HepG2 (cell line): ENCODE measurements around the gene TEKTIP1. TPM values are rescaled to one million over a fixed set of nuclear protein-coding genes. Genes with fewer than 3 reads are reported as not detected.

ENCODE experiments used
- ATAC-seq: fragments of 200-7000 bp; cut with Tn5 transposase; 3 replicates; pipeline ENCODE4 v1.9.1; 2020; ENCODE audit warnings: mild to moderate bottlenecking, moderate library complexity
- BruUV-seq: library from RNA; stranded (reverse); fragments of 400-500 nt; replicated peaks from 2 replicates; lab custom pipeline; 2021; lab: Mats Ljungman, UMichigan
- CTCF ChIA-PET: fragments of 300-600 bp; formaldehyde crosslinking; extraction: SDS; loops from one replicate; lab custom pipeline; 2021; ENCODE audit warnings: low total read pairs, inconsistent platforms, low intra/inter-chr PET ratio; lab: Yijun Ruan, JAX
- POLR2A ChIA-PET: fragments of 350-600 bp; sonication (Branson Sonifier 250); formaldehyde crosslinking; loops from one replicate; lab custom pipeline; 2020; ENCODE audit warnings: antibody characterized with exemption, inconsistent platforms; lab: Yijun Ruan, JAX
- DNase-seq: peaks from one replicate; pipeline ENCODE4 v3.0.0-alpha.2; 2015; ENCODE audit warnings: low spot score
- FAIRE-seq: peaks from 3 replicates; lab custom pipeline; 2011; peaks lifted over from hg19 to GRCh38; lab: Jason Lieb, UNC
- H2AFZ ChIP-seq: one replicate; pipeline ENCODE4 v1.6.1; 2011; ENCODE audit warnings: low read length, inconsistent platforms
- H3K27ac ChIP-seq: fragments of 300-600 bp; 3 replicates; pipeline ENCODE4 v1.8.0; 2011; ENCODE audit warnings: mixed run types, mild to moderate bottlenecking, mixed read lengths, low read length, inconsistent platforms; ENCODE audit not compliant: insufficient read depth; ENCODE audit errors: extremely low read length
- H3K27me3 ChIP-seq, 2 experiments: fragments of 200-600 bp in 1 of 2; 2 replicates in 1 of 2; 3 replicates in 1 of 2; pipeline versions ENCODE4 v1.6.0 to v1.8.0; 2011; ENCODE audit warnings: low read length in 2 of 2, mild to moderate bottlenecking in 2 of 2, moderate library complexity in 2 of 2, inconsistent platforms in 1 of 2; ENCODE audit not compliant: insufficient read depth in 2 of 2, control insufficient read depth in 1 of 2
- H3K36me3 ChIP-seq, 2 experiments: fragments of 200-600 bp in 1 of 2; replicated peaks in 1 of 2; 2 replicates in 1 of 2; 3 replicates in 1 of 2; pipeline versions ENCODE4 v1.5.1 to v1.8.0; 2011; ENCODE audit warnings: low read length in 2 of 2, inconsistent platforms in 1 of 2; ENCODE audit not compliant: insufficient read depth in 2 of 2, control insufficient read depth in 1 of 2
- H3K4me1 ChIP-seq: 2 replicates; pipeline ENCODE4 v1.5.1; 2012; ENCODE audit warnings: low read length, inconsistent platforms; ENCODE audit not compliant: insufficient read depth
- H3K4me2 ChIP-seq: 2 replicates; pipeline ENCODE4 v1.6.0; 2011; ENCODE audit warnings: low read depth, low read length, inconsistent platforms
- H3K4me3 ChIP-seq, 3 experiments: fragments of 200-600 bp in 1 of 3; sonication (generic), shearing (Covaris generic) in 1 of 3; replicated peaks in 1 of 3; 2 replicates each; pipeline ENCODE4 v1.5.1; 2011 to 2016; ENCODE audit warnings: low read length in 3 of 3, inconsistent platforms in 2 of 3, low read depth in 2 of 3, mild to moderate bottlenecking in 2 of 3, control low read depth in 1 of 3, mixed read lengths in 1 of 3; ENCODE audit not compliant: insufficient read depth in 1 of 3
- H3K79me2 ChIP-seq: one replicate; pipeline ENCODE4 v1.6.1; 2011; ENCODE audit warnings: low read length, inconsistent platforms; ENCODE audit not compliant: insufficient read depth
- H3K9ac ChIP-seq: 2 replicates; pipeline ENCODE4 v1.6.0; 2011; ENCODE audit warnings: mild to moderate bottlenecking, low read depth, low read length, inconsistent platforms; ENCODE audit not compliant: insufficient read depth
- H3K9me3 ChIP-seq: 2 replicates; pipeline ENCODE4 v1.5.1; 2012; ENCODE audit warnings: mild to moderate bottlenecking, low read length
- H4K20me1 ChIP-seq: 2 replicates; pipeline ENCODE4 v1.6.0; 2011; ENCODE audit warnings: inconsistent platforms, mild to moderate bottlenecking, low read length, moderate library complexity; ENCODE audit not compliant: insufficient read depth
- ELF3 ChIP-seq: IDR thresholded peaks from 2 replicates; pipeline ENCODE4 v1.6.1; 2016; ENCODE audit warnings: missing genetic modification reagents, missing compliant biosample characterization
- FOSL1 ChIP-seq: sonication (generic); formaldehyde crosslinking; IDR thresholded peaks from 2 replicates; pipeline ENCODE4 v1.9.0; 2021; ENCODE audit warnings: missing genetic modification reagents, borderline replicate concordance
- FOXK2 ChIP-seq: fragments of 450-650 bp; IDR thresholded peaks from 2 replicates; pipeline ENCODE4 v1.6.1; 2016
- PTBP1 ChIP-seq: fragments of 200-400 bp; formaldehyde crosslinking; IDR thresholded peaks from 2 replicates; pipeline ENCODE4 v1.6.1; 2018; ENCODE audit warnings: low read length, low read depth; ENCODE audit not compliant: poor library complexity, severe bottlenecking
- RFXAP ChIP-seq: sonication (generic); formaldehyde crosslinking; IDR thresholded peaks from 2 replicates; pipeline ENCODE4 v1.4.0; 2020; ENCODE audit warnings: missing genetic modification reagents, borderline replicate concordance
- XRCC5 ChIP-seq: fragments of 200-400 bp; formaldehyde crosslinking; optimal IDR thresholded peaks from 2 replicates; pipeline ENCODE3; 2017; ENCODE audit warnings: mild to moderate bottlenecking, low read length
- ZFP36 ChIP-seq: fragments of 150-350 bp; IDR thresholded peaks from 2 replicates; pipeline ENCODE4 v1.6.1; 2018; ENCODE audit warnings: borderline replicate concordance, low read length, low read depth; ENCODE audit not compliant: partially characterized antibody
- ZNF143 ChIP-seq: sonication (generic); formaldehyde crosslinking; IDR thresholded peaks from 2 replicates; pipeline ENCODE4 v1.4.0; 2020; ENCODE audit warnings: missing genetic modification reagents
- ZNF224 ChIP-seq: sonication (generic); formaldehyde crosslinking; IDR thresholded peaks from 2 replicates; pipeline ENCODE4 v1.5.0; 2020; ENCODE audit warnings: mild to moderate bottlenecking, missing genetic modification reagents
- ZNF788 ChIP-seq: sonication (generic); formaldehyde crosslinking; IDR thresholded peaks from 2 replicates; pipeline ENCODE4 v1.5.0; 2020; ENCODE audit warnings: mild to moderate bottlenecking, missing genetic modification reagents, borderline replicate concordance
- ZSCAN22 ChIP-seq: sonication (generic); formaldehyde crosslinking; IDR thresholded peaks from 2 replicates; pipeline ENCODE4 v1.4.0; 2020; ENCODE audit warnings: mild to moderate bottlenecking, missing genetic modification reagents
- WGBS: methylation state at CpG from one replicate; pipeline ENCODE4 v1.1.6; 2017; ENCODE audit warnings: low lambda C conversion rate; 5-methylcytosine and 5-hydroxymethylcytosine counted together
- in situ Hi-C: cut with HindIII; loops from 2 replicates; pipeline ENCODE4 v1.10.0; 2017; ENCODE audit warnings: low pct_unique_long_range_greater_than_20kb; ENCODE audit not compliant: extremely low pct_ligation_motif_present
- intact Hi-C: fragments of 100-400 bp; cut with micrococcal nuclease; formaldehyde crosslinking; loops from one replicate; pipeline ENCODE4 v1.10.0; 2022; ENCODE audit not compliant: unreplicated experiment
- polyA plus RNA-seq, 8 experiments: library from polyadenylated mRNA; depleted of rRNA in 3 of 8; stranded (reverse) in 7 of 8; unstranded in 1 of 8; fragments of >200 nt; fragmentation: Illumina TruSeq in 4 of 8; extraction: Trizol in 4 of 8; gene quantifications; 2 replicates each; pipeline versions ENCODE4 v1.2.1 to v1.2.3, GENCODE V29; 2011 to 2016; ENCODE audit warnings: low read depth in 4 of 8, missing spikeins in 1 of 8, mixed read lengths in 1 of 8; ENCODE audit not compliant: insufficient read depth in 1 of 8
- total RNA-seq, 5 experiments: library from RNA; depleted of rRNA; stranded (reverse); fragments of >200 nt; fragmentation: Illumina TruSeq; extraction: Trizol; gene quantifications; 2 replicates each; pipeline ENCODE4 v1.2.3, GENCODE V29; 2016; ENCODE audit warnings: low read depth in 1 of 5
- TF ChIP-seq, protein P1 (sequence below): sonication (generic); formaldehyde crosslinking; IDR thresholded peaks from 2 replicates; pipeline ENCODE4 v1.8.0; 2022; ENCODE audit warnings: missing genetic modification reagents, mild to moderate bottlenecking, inconsistent platforms, borderline replicate concordance
- TF ChIP-seq, protein P2 (sequence below): sonication (generic); formaldehyde crosslinking; IDR thresholded peaks from 2 replicates; pipeline ENCODE4 v1.4.0; 2020; ENCODE audit warnings: mild to moderate bottlenecking, missing genetic modification reagents, borderline replicate concordance
- TF ChIP-seq, protein P3 (sequence below): sonication (generic); formaldehyde crosslinking; IDR thresholded peaks from 2 replicates; pipeline ENCODE4 v1.9.0; 2022; ENCODE audit warnings: missing genetic modification reagents, mild to moderate bottlenecking, borderline replicate concordance

TEKTIP1 gene
- total and polyA plus RNA-seq, 2 of the 13 experiments (the other 11 are each of a cell fraction or from before 2014, with no cell fraction given) = not detected

DNA sequence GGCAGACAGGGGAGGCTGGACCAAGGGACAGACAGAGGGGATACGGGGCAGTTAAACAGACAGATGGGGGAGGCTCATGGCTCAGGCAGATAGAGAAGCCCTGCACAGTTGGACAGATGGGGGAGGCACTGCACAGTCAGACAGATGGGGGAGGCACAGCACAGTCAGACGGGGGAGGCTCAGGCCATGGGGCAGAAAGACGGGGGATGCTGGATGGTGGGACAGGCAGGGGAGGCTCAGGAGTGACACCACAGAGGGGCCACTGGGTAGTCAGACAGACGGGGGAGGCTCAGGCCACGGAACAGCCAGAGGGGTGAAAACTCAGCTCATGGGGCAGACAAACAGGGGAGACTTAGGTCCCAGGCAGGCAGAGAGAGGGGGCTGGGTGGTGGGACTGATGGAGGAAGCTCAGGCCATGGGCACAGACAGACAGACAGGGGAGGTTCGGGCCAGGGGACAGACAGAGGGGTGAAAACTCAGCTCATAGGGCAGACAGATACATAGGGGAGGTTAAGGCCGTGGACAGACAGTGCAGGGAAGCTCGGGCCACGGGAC, 17.5 kb downstream of the TEKTIP1 start:
- 33% methylated on average over 9 of the region's 9 CpGs for WGBS
- no peak for DNase-seq
- in situ Hi-C loops (no loop called here), intact Hi-C loops (no loop called here)
- peak overlapping the region; percentile 87 for H3K9ac ChIP-seq
- TF ChIP-seq, protein P1, sequence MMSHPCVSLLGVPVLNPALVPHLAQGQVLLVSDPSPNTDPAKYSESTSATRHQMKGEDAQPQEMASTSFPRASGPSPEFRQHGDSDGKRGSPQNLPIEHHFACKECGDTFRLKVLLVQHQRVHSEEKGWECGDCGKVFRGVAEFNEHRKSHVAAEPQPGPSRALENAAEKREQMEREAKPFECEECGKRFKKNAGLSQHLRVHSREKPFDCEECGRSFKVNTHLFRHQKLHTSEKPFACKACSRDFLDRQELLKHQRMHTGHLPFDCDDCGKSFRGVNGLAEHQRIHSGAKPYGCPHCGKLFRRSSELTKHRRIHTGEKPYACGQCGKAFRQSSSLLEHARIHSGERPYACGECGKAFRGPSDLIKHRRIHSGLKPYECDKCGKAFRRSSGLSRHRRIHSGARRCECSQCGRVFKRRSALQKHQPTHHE (CRISPR knock-in tag) = 0 out of 2 replicates have a peak, but pooled peaks have one; percentile 54
- TF ChIP-seq FOXK2 (no peak), ELF3 (CRISPR knock-in tag) (no peak), ZNF143 (CRISPR knock-in tag) (0 out of 2 replicates have a peak, but pooled peaks have one; percentile 21), ZFP36 (peak; percentile 90), FOSL1 (CRISPR knock-in tag) (0 out of 2 replicates have a peak, but pooled peaks have one; percentile 22), ZSCAN22 (CRISPR knock-in tag) (peak; percentile 100), ZNF224 (CRISPR knock-in tag) (0 out of 2 replicates have a peak, but pooled peaks have one; percentile 0), XRCC5 (no peak), ZNF788 (0 out of 2 replicates have a peak, but pooled peaks have one; percentile 41), PTBP1 (peak; percentile 21), RFXAP (CRISPR knock-in tag) (0 out of 2 replicates have a peak, but pooled peaks have one; percentile 52)
- TF ChIP-seq, protein P2, sequence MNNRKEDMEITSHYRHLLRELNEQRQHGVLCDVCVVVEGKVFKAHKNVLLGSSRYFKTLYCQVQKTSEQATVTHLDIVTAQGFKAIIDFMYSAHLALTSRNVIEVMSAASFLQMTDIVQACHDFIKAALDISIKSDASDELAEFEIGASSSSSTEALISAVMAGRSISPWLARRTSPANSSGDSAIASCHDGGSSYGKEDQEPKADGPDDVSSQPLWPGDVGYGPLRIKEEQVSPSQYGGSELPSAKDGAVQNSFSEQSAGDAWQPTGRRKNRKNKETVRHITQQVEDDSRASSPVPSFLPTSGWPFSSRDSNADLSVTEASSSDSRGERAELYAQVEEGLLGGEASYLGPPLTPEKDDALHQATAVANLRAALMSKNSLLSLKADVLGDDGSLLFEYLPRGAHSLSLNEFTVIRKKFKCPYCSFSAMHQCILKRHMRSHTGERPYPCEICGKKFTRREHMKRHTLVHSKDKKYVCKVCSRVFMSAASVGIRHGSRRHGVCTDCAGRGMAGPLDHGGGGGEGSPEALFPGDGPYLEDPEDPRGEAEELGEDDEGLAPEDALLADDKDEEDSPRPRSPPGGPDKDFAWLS (CRISPR knock-in tag) = no peak
- TF ChIP-seq, protein P3, sequence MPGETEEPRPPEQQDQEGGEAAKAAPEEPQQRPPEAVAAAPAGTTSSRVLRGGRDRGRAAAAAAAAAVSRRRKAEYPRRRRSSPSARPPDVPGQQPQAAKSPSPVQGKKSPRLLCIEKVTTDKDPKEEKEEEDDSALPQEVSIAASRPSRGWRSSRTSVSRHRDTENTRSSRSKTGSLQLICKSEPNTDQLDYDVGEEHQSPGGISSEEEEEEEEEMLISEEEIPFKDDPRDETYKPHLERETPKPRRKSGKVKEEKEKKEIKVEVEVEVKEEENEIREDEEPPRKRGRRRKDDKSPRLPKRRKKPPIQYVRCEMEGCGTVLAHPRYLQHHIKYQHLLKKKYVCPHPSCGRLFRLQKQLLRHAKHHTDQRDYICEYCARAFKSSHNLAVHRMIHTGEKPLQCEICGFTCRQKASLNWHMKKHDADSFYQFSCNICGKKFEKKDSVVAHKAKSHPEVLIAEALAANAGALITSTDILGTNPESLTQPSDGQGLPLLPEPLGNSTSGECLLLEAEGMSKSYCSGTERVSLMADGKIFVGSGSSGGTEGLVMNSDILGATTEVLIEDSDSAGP (CRISPR knock-in tag) = peak; percentile 38; the same call in 1 of the 2 replicates
- peaks cover 14% of the 10 kb centered on the region for H3K79me2 ChIP-seq
- H3K4me3 ChIP-seq = peak overlapping the region; percentile 85 to 95 (median 91); a peak in 5 of 6 replicates
- no peak overlapping the region for H3K27ac ChIP-seq
- ChIA-PET POLR2A (interaction anchor here (2.3 kb wide), 1 partner anchor 76 kb away, joined by 6 read pairs; the partner anchor contains the start of gene SMIM24), CTCF (no interaction called here)
- H3K4me2 ChIP-seq = peak overlapping the region; percentile 96
- no peaks in the 10 kb centered on the region for H4K20me1 ChIP-seq
- ATAC-seq = no peak; the same call in 2 of the 3 replicates
- H3K36me3 ChIP-seq = no peaks in the 10 kb centered on the region
- no peaks in the 10 kb centered on the region for H3K9me3 ChIP-seq
- H2AFZ ChIP-seq = no peak overlapping the region
- no peak for FAIRE-seq
- no peaks in the 10 kb centered on the region for H3K27me3 ChIP-seq
- H3K4me1 ChIP-seq = peaks cover 54% of the 10 kb centered on the region
- no TSS peak for BruUV-seq
